Measurements from ENCODE around the gene SARM1. TPM values are rescaled to one million over a fixed set of nuclear protein-coding genes. Genes with fewer than 3 reads are reported as not detected.

SARM1 gene
- total and polyA plus RNA-seq, 2 donors (not counting 3 experiments of a cell fraction or from before 2014, with no cell fraction given), result 5.6 to 7.0 TPM

- no peak overlapping the region for H3K4me3 ChIP-seq (replicated peaks in 1 of 3; ENCODE audit: insufficient read depth in 1 of 3, low read depth in 1 of 3, low read length in 3 of 3)
- no peak overlapping the region for H3K4me2 ChIP-seq (ENCODE audit: insufficient read depth, low read length)
- FAIRE-seq, result no peak
- POLR2A ChIA-PET, result no interaction called here
- no peak for DNase-seq (ENCODE audit: low read depth, low spot score)
- no peaks in the 10 kb centered on the region for H4K20me1 ChIP-seq (replicated peaks; ENCODE audit: control insufficient read depth, extremely low read depth, insufficient read depth, low read length)
- H3K4me1 ChIP-seq (ENCODE audit: control insufficient read depth, extremely low read depth, insufficient read depth, low read length), result peaks cover 3% of the 10 kb centered on the region
- dilution Hi-C loops (cut with MboI; ENCODE audit: extremely low pct_ligation_motif_present, low sequenced_read_pairs) (no loop called here), intact Hi-C loops (cut with micrococcal nuclease) (no loop called here)
- H3K27ac ChIP-seq (ENCODE audit: insufficient read depth, low read depth, low read length), result no peak overlapping the region
- H2AFZ ChIP-seq (ENCODE audit: low read depth, low read length), result no peak overlapping the region
- H3K36me3 ChIP-seq (ENCODE audit: control insufficient read depth in 2 of 2, extremely low read depth in 1 of 2, insufficient read depth in 2 of 2, low read length in 2 of 2), result no peaks in the 10 kb centered on the region
- H3K9me3 ChIP-seq (replicated peaks; ENCODE audit: control insufficient read depth, insufficient read depth, low read length), result no peaks in the 10 kb centered on the region
- CTCF ChIA-PET, result interaction anchor here (5.1 kb wide), 1 partner anchor 9 kb away, joined by 34 read pairs; no protein-coding TSS in a partner anchor
- H3K79me2 ChIP-seq (ENCODE audit: control insufficient read depth, insufficient read depth, low read length), result no peaks in the 10 kb centered on the region
- no peak for TF ChIP-seq FOS (IDR thresholded peaks at IDR 0.05; ENCODE audit: borderline replicate concordance, insufficient read depth, low read length)
- TF ChIP-seq JUN (IDR thresholded peaks at IDR 0.05; ENCODE audit: borderline replicate concordance, insufficient read depth, insufficient read length, low read depth), result no peak
- TF ChIP-seq, protein P1, sequence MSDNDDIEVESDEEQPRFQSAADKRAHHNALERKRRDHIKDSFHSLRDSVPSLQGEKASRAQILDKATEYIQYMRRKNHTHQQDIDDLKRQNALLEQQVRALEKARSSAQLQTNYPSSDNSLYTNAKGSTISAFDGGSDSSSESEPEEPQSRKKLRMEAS (IDR thresholded peaks at IDR 0.05; ENCODE audit: insufficient read depth, insufficient read length), result no peak
- no peak for TF ChIP-seq CTCF (IDR thresholded peaks at IDR 0.05; ENCODE audit: extremely low read depth in 1 of 2, insufficient read depth in 1 of 2, low read depth in 1 of 2, low read length in 2 of 2)
- TF ChIP-seq EZH2 (IDR thresholded peaks at IDR 0.05; ENCODE audit: borderline replicate concordance, low read depth, low read length, severe bottlenecking), result no peak
- no peak for TF ChIP-seq GATA2 (IDR thresholded peaks at IDR 0.05; ENCODE audit: insufficient read depth, insufficient read length, low read depth, low read length)
- no peak for TF ChIP-seq POLR2AphosphoS5 (IDR thresholded peaks at IDR 0.05; ENCODE audit: insufficient read depth, low read depth, low read length)
- no peak for TF ChIP-seq MYC (IDR thresholded peaks at IDR 0.05; ENCODE audit: low read depth, low read length)
- TF ChIP-seq POLR2A (IDR thresholded peaks at IDR 0.05; ENCODE audit: low read depth, low read length), result no peak
- H3K9ac ChIP-seq (replicated peaks; ENCODE audit: extremely low read depth, insufficient read depth, low read length), result no peak overlapping the region
- peaks cover 11 to 14% of the 10 kb centered on the region in 2 experiments for H3K27me3 ChIP-seq (ENCODE audit: control insufficient read depth in 2 of 2, insufficient read depth in 2 of 2, low read length in 2 of 2)
- H3K9me1 ChIP-seq (replicated peaks; ENCODE audit: control insufficient read depth, extremely low read depth, insufficient read depth, low read length), result no peaks in the 10 kb centered on the region
- BruUV-seq (replicated peaks), result no TSS peak
These were observed 36.4 kb downstream of the SARM1 start for GRCh38 chr17:28407974-28408306.
